ENCODE results near the gene CIAO1.

DNA sequence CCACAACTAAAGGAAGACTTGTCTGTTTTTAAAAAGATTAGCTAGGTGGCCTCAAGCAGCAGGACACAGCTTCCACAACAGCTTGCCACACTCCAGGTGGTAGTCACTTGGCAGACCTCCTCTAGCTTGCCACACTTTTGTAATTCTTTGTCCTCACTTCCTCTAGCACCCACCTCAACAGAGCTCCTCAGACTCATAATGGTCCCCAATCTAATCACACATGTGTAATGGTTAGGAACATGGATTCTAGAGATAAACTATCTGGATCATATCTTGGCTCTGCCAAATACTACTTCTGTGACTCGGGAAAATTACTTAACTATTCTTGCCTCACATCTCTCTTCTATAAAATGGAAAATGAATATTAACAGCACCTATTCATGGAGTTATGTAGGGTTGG lies 35.8 kb downstream of the CIAO1 start:
- TF ChIP-seq, protein P1, sequence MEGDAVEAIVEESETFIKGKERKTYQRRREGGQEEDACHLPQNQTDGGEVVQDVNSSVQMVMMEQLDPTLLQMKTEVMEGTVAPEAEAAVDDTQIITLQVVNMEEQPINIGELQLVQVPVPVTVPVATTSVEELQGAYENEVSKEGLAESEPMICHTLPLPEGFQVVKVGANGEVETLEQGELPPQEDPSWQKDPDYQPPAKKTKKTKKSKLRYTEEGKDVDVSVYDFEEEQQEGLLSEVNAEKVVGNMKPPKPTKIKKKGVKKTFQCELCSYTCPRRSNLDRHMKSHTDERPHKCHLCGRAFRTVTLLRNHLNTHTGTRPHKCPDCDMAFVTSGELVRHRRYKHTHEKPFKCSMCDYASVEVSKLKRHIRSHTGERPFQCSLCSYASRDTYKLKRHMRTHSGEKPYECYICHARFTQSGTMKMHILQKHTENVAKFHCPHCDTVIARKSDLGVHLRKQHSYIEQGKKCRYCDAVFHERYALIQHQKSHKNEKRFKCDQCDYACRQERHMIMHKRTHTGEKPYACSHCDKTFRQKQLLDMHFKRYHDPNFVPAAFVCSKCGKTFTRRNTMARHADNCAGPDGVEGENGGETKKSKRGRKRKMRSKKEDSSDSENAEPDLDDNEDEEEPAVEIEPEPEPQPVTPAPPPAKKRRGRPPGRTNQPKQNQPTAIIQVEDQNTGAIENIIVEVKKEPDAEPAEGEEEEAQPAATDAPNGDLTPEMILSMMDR (IDR thresholded peaks at IDR 0.05): no peak
- TF ChIP-seq POLR2A (IDR thresholded peaks at IDR 0.05): no peak

All from prostate gland (tissue), 2 donors.